B cell (primary cell): ENCODE data around the gene TNFRSF6B. TPM values are rescaled to one million over a fixed set of nuclear protein-coding genes. Genes with fewer than 3 reads are reported as not detected.
A peak's percentile ranks its signal among the peaks of the same experiment; 100 is the strongest.

ENCODE experiments used
- ATAC-seq: fragments of 200-7000 bp; cut with Tn5 transposase; one replicate; pipeline ENCODE4 v1.10.0; 2021; ENCODE audit warnings: low read depth, mild to moderate bottlenecking, moderate number of reproducible peaks, moderate library complexity
- CTCF ChIA-PET: fragments of 350-600 bp; sonication (Branson Sonifier 250); formaldehyde crosslinking; loops from one replicate; lab custom pipeline; 2021; ENCODE audit warnings: antibody characterized with exemption, inconsistent platforms; lab: Charles Lee
- POLR2A ChIA-PET: fragments of 350-600 bp; sonication (Branson Sonifier 250); formaldehyde crosslinking; loops from one replicate; lab custom pipeline; 2021; ENCODE audit warnings: antibody characterized with exemption; lab: Charles Lee
- DNase-seq: peaks from one replicate; pipeline ENCODE4 v3.0.0; 2013
- H2AFZ ChIP-seq: 2 replicates; pipeline ENCODE4 v1.6.1; 2012; ENCODE audit warnings: mild to moderate bottlenecking, low read depth, low read length; ENCODE audit not compliant: insufficient read depth, poor library complexity, severe bottlenecking
- H3K27ac ChIP-seq, 2 donors: 1 replicate in 1 of 2; 2 replicates in 1 of 2; pipeline ENCODE4 v1.5.1; 2012 to 2013; ENCODE audit warnings: low read length in 2 of 2, mild to moderate bottlenecking in 2 of 2, moderate library complexity in 1 of 2
- H3K27me3 ChIP-seq, 4 experiments: fragments of 200-600 bp in 1 of 4; sonication (generic) in 1 of 4; replicated peaks in 1 of 4; 1 replicate in 2 of 4; 2 replicates in 2 of 4; pipeline versions ENCODE4 v1.6.1 to v1.7.0; 2013 to 2016; ENCODE audit warnings: low read length in 3 of 4, mild to moderate bottlenecking in 2 of 4, mixed read lengths in 1 of 4, moderate library complexity in 1 of 4; ENCODE audit not compliant: insufficient read depth in 4 of 4, control insufficient read depth in 3 of 4; ENCODE audit errors: control extremely low read depth in 1 of 4
- H3K36me3 ChIP-seq, 2 experiments: replicated peaks in 1 of 2; 1 replicate in 1 of 2; 2 replicates in 1 of 2; pipeline versions ENCODE4 v1.6.1 to v1.7.1; 2013; ENCODE audit warnings: low read length in 1 of 2; ENCODE audit not compliant: insufficient read depth in 2 of 2, control insufficient read depth in 1 of 2; ENCODE audit errors: control extremely low read depth in 1 of 2, extremely low read depth in 1 of 2
- H3K4me1 ChIP-seq, 2 donors: fragments of 200-600 bp in 1 of 2; sonication (generic) in 1 of 2; 1 replicate in 1 of 2; 2 replicates in 1 of 2; pipeline versions ENCODE4 v1.5.1 to v1.6.1; 2013 to 2017; ENCODE audit warnings: low read length in 2 of 2; ENCODE audit not compliant: control insufficient read depth in 2 of 2, insufficient read depth in 2 of 2
- H3K4me2 ChIP-seq: replicated peaks from 2 replicates; pipeline ENCODE3; 2012; ENCODE audit warnings: mild to moderate bottlenecking, low read depth, low read length; ENCODE audit not compliant: poor library complexity, severe bottlenecking
- H3K4me3 ChIP-seq, 5 experiments: fragments of 200-600 bp in 1 of 5; sonication (generic) in 1 of 5; 1 replicate in 3 of 5; 2 replicates in 2 of 5; pipeline versions ENCODE4 v1.5.1 to v1.7.0; 2011 to 2016; ENCODE audit warnings: low read length in 4 of 5, mild to moderate bottlenecking in 4 of 5, low read depth in 2 of 5, control low read depth in 1 of 5, moderate library complexity in 1 of 5; ENCODE audit not compliant: insufficient read depth in 1 of 5; ENCODE audit errors: control extremely low read depth in 1 of 5, extremely low read depth in 1 of 5
- H3K79me2 ChIP-seq: fragments of 200-600 bp; sonication (generic); one replicate; pipeline ENCODE4 v1.6.0; 2016; ENCODE audit warnings: low read length; ENCODE audit not compliant: control insufficient read depth, insufficient read depth
- H3K9ac ChIP-seq: fragments of 200-600 bp; sonication (generic); 2 replicates; pipeline ENCODE4 v1.6.1; 2017; ENCODE audit warnings: mild to moderate bottlenecking, low read length, moderate library complexity
- H3K9me3 ChIP-seq, 3 donors: one replicate each; pipeline versions ENCODE4 v1.6.1 to v1.7.1; 2013; ENCODE audit warnings: low read length in 2 of 3; ENCODE audit not compliant: control insufficient read depth in 2 of 3, insufficient read depth in 1 of 3; ENCODE audit errors: control extremely low read depth in 1 of 3
- H4K20me1 ChIP-seq: 2 replicates; pipeline ENCODE4 v1.6.0; 2012; ENCODE audit warnings: mild to moderate bottlenecking, low read length; ENCODE audit not compliant: insufficient read depth, control insufficient read depth, poor library complexity, severe bottlenecking
- H3K27ac Mint-ChIP-seq: one replicate; pipeline ENCODE4 v1.8.0; 2021; ENCODE audit warnings: mixed read lengths
- H3K27me3 Mint-ChIP-seq: one replicate; pipeline ENCODE4 v1.8.0; 2021; ENCODE audit warnings: mixed read lengths
- H3K4me1 Mint-ChIP-seq: one replicate; pipeline ENCODE4 v1.8.0; 2021; ENCODE audit warnings: mixed read lengths
- H3K4me3 Mint-ChIP-seq: one replicate; pipeline ENCODE4 v1.8.0; 2021; ENCODE audit warnings: mixed read lengths
- H3K9me3 Mint-ChIP-seq: one replicate; pipeline ENCODE4 v1.8.0; 2022; ENCODE audit warnings: mixed read lengths; ENCODE audit not compliant: insufficient read depth
- EZH2 ChIP-seq: IDR thresholded peaks from 2 replicates; pipeline ENCODE4 v1.6.1; 2012; ENCODE audit warnings: borderline replicate concordance, low read depth, mild to moderate bottlenecking, moderate library complexity, low read length; ENCODE audit not compliant: insufficient read depth, poor library complexity, severe bottlenecking
- whole genome bisulfite sequencing: methylation state at CpG from one replicate; pipeline ENCODE4 v1.1.5; 2013; ENCODE audit warnings: missing lambda C conversion rate; ENCODE audit not compliant: insufficient coverage; 5-methylcytosine and 5-hydroxymethylcytosine counted together
- intact Hi-C: fragments of 100-400 bp; cut with micrococcal nuclease; formaldehyde crosslinking; loops from one replicate; pipeline ENCODE4 v1.10.0; 2022
- polyA plus RNA-seq: library from polyadenylated mRNA; depleted of rRNA; stranded (reverse); fragments of >200 nt; gene quantifications from 2 replicates; pipeline ENCODE4 v1.2.3, GENCODE V29; 2012
- total RNA-seq, 2 donors: library from RNA; stranded (reverse); fragments of 120-200 nt in 1 of 2; gene quantifications; 1 replicate in 1 of 2; 2 replicates in 1 of 2; pipeline versions ENCODE4 v1.2.3 to v1.2.4, GENCODE V29; 2013 to 2022
- TF ChIP-seq, protein P1 (sequence below): fragments of 200-600 bp; IDR thresholded peaks from one replicate; pipeline ENCODE4 v1.8.0; 2022; ENCODE audit warnings: antibody characterized with exemption, mild to moderate bottlenecking

TNFRSF6B gene
- total and polyA plus RNA-seq, 2 donors (not counting 1 experiment from before 2014, with no cell fraction given), result 6.7 TPM; not detected in 1

DNA sequence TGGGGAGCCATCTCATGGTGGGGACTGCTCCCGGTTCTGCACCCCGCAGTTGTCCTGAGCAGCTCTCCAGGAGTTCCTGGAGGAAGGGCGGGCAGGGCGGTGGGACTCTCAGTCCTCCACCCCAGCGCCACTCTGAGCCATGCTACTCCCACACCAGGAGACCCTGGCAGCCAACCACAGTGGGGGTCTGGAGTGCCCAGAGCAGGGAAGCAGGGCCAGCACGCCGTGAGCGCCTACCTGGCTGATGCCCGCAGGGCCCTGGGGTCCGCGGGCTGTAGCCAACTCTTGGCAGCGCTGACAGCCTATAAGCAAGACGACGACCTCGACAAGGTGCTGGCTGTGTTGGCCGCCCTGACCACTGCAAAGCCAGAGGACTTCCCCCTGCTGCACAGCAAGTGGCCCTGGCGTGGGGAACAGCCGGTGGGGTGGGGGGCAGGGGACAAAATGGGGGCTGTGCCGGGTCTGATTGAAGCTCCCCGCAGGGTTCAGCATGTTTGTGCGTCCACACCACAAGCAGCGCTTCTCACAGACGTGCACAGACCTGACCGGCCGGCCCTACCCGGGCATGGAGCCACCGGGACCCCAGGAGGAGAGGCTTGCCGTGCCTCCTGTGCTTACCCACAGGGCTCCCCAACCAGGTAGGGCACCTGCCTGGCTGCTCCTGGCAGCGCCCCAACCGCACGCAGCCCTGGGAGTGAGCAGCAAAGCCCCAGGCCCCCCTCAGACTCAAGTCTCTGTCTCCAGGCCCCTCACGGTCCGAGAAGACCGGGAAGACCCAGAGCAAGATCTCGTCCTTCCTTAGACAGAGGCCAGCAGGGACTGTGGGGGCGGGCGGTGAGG, 1.6 kb upstream of the TNFRSF6B start:
- Histone ChIP-seq H4K20me1 (peaks cover 51% of the 10 kb centered on the region), H3K79me2 (peaks cover 25% of the 10 kb centered on the region), H3K27ac (no peak overlapping the region), H3K4me1 (peaks cover 18% of the 10 kb centered on the region in 2 donors), H3K4me2 (no peak overlapping the region), H3K36me3 (peaks cover 0 to 5% of the 10 kb centered on the region in 2 experiments), H3K27me3 (peaks cover 0 to 3% (median 0%) of the 10 kb centered on the region in 4 experiments), H3K9me3 (peaks cover 0 to 5% (median 0%) of the 10 kb centered on the region in 3 donors), H3K4me3 (no peak overlapping the region), H3K9ac (no peak overlapping the region), H2AFZ (no peak overlapping the region)
- no peak overlapping the region for H3K4me3 Mint-ChIP-seq
- intact Hi-C loops, result no loop called here
- H3K27me3 Mint-ChIP-seq, result no peaks in the 10 kb centered on the region
- H3K27ac Mint-ChIP-seq, result no peak overlapping the region
- ChIA-PET POLR2A (no interaction called here), CTCF (no interaction called here)
- ATAC-seq (no peak), DNase-seq (peak; percentile 9)
- no peaks in the 10 kb centered on the region for H3K9me3 Mint-ChIP-seq
- no peak for TF ChIP-seq EZH2
- TF ChIP-seq, protein P1, sequence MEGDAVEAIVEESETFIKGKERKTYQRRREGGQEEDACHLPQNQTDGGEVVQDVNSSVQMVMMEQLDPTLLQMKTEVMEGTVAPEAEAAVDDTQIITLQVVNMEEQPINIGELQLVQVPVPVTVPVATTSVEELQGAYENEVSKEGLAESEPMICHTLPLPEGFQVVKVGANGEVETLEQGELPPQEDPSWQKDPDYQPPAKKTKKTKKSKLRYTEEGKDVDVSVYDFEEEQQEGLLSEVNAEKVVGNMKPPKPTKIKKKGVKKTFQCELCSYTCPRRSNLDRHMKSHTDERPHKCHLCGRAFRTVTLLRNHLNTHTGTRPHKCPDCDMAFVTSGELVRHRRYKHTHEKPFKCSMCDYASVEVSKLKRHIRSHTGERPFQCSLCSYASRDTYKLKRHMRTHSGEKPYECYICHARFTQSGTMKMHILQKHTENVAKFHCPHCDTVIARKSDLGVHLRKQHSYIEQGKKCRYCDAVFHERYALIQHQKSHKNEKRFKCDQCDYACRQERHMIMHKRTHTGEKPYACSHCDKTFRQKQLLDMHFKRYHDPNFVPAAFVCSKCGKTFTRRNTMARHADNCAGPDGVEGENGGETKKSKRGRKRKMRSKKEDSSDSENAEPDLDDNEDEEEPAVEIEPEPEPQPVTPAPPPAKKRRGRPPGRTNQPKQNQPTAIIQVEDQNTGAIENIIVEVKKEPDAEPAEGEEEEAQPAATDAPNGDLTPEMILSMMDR, result no peak
- peaks cover 16% of the 10 kb centered on the region for H3K4me1 Mint-ChIP-seq
- WGBS, result 98% methylated on average over 37 of the region's 37 CpGs
